Measurements from ENCODE around the gene UBXN10.
A peak's percentile ranks its signal among the peaks of the same experiment; 100 is the strongest.

UBXN10 gene

DNA sequence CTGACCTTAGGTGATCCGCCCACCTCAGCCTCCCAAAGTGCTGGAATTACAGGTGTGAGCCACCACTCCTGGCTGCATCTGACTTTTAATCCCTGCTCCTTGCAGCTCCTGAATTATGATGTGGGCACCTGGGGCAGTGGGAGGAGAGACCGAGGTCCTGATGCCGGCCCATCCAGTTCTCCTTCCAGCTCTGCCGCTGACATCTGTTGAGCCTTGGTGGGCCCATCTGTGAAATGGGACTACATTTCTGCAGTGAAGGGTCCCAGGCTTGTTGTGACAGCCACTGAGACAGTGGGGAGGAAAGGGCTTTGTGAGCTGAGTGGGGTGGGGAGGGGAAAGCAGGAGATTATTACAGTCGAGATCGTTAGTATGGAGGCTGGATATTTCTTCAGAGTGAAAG lies 34.9 kb upstream of the UBXN10 start:
- no peak for DNase-seq
- in situ Hi-C loops (cut with MboI; ENCODE audit: low pct_unique_long_range_greater_than_20kb, low sequenced_read_pairs), result no loop called here

DNA sequence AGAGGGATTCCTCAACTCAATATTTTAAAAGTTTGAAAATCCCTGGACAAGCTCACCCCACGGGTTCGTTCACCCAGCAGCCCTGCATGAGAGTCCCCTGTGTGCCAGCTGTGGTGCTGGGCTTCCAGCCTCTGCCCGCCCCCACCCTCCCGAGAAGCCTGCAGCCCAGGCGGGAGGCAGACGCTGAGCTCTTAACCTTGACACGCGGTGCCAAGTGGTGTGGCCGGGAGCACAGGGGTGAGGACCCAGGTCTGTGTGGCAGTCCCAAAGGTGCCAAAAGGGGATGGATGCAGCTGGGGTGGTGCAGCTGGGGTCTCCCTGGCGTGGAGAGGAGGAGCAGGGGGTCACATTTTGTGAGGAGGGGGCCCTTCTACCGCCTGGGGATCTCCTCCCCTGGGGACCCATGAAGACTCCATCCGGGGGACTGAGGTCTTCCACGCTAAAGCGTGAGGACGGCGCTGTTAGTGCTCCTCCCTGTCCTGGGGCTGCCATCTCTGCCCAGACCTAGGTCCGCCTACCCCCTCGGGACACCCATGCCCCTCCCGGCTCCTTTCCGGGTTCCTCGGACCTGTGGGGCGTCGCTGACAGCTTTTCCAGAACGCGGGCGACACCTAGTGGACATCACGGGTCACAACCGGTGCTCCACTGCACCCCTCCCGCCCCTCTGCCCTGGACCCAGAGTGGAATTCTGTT lies 33.8 kb upstream of the UBXN10 start:
- in situ Hi-C loops (cut with MboI; ENCODE audit: low pct_unique_long_range_greater_than_20kb, low sequenced_read_pairs), result no loop called here

DNA sequence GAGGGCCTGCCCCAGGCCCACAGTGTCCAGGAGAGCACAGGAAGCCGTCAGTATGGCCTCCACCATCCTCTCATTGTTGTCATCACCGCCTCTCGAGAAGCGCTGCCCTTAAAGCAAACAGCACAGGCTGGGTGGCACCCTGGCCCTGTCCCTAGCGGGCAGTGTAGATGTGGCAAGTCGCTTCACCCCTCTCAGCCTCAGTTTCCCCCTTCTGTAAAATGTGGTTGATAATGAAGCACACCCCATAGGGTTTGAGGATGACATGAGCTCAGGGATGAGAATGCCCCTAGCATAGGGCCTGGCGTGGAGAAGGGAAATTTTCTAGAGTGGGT lies 33.3 kb upstream of the UBXN10 start:
- in situ Hi-C loops (cut with MboI; ENCODE audit: low pct_unique_long_range_greater_than_20kb, low sequenced_read_pairs), result no loop called here
- no peak for DNase-seq

More for the DNA sequence above, 33.8 kb upstream of the UBXN10 start:
- peak; percentile 81 for DNase-seq

DNA sequence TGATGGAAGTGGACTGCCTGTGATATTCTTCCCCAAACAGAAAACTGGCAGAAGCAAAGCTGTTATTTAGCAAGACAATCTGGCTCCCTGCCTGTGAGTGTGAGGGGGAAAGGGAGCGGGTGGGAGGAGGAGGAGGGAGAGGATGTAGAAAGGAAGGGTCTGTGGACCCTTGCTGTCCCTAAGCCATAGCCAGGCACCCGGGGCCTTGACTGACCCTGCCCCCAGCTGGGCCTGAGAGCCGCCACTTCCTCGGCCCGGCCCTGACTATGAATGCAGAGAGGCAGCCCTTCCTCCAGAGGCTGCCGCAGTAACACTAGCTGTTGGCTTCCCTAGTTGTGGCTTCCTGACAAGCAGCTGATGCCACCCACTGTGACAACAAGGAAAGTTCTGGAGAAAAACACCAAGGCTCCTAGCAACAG lies 32.9 kb upstream of the UBXN10 start:
- DNase-seq, result peak; percentile 25
- in situ Hi-C loops (cut with MboI; ENCODE audit: low pct_unique_long_range_greater_than_20kb, low sequenced_read_pairs), result no loop called here

DNA sequence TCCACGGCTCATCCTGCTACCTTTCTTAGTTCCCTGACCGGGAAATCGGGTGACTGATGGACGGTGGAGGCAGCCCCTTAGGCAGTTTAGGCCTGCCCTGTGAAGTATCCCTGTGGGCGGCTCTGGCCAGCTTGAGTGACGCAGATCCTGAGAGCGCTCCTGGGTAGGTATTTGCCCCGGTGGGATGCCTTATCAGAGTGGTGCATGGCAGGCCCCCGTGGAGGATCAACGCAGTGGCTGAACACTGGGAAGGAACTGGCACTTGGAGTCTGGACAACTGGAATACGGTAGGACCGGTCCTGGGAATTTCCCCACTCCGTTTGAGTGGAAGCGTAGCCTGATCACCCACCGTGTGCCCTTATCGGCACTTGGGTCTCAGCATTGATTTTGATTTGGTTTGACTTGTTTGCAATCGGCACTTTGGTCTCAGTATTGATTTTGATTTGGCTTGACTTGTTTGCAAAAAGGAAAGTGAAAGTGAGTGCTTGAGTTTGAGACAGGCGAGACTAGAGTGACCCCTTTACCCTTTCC lies 31.5 kb upstream of the UBXN10 start:
- no peak for DNase-seq
- in situ Hi-C loops (cut with MboI; ENCODE audit: low pct_unique_long_range_greater_than_20kb, low sequenced_read_pairs), result no loop called here

DNA sequence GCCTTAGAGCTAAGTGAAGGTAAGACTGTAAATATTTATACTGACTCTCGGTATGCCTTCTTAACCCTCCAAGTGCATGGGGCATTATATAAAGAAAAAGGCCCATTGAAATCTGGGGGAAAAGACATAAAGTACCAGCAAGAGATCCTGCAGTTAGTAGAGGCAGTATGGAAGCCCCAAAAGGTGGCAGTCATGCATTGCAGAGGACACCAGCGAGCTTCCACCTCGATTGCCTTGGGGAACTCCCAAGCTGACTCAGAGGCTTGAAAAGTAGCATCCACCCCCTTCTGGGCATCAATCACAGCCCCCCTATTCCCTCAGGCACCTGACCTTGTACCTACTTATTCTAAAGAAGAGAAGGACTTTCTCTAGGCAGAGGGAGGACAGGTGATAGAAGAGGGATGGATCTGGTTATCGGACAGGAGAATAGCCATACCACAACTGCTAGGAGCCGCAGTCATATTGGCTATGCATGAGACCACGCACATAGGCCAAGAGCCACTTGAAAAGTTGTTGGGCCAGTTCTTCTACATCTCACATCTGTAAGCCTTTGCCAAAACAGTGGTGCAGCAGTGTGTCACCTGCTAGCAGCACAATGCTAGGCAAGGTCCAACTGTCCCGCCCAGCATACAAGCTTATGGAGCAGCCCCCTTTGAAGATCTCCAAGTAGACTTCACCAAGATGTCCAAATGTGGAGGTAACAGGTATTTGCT lies 27.4 kb upstream of the UBXN10 start:
- DNase-seq, result no peak
- in situ Hi-C loops (cut with MboI; ENCODE audit: low pct_unique_long_range_greater_than_20kb, low sequenced_read_pairs), result no loop called here

DNA sequence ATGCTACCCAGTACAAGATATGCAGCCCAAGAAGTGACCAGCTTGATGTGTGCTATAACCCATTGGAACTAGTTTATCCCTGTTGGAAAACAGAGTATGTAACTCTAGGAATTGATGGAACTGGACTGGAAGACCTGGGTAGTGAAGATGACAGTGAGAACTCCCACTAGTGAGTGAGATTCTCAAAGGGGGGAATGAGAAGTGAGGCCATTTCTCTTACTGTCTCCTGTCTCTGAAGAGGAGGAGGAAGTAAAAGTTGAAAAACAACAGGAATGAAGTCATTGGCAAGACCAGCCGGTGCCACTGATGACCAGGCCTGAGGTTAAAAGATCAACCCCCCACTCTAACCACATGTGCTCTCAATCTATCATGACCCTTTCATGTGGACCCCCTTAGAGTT lies 25.9 kb upstream of the UBXN10 start:
- no peak for DNase-seq
- in situ Hi-C loops (cut with MboI; ENCODE audit: low pct_unique_long_range_greater_than_20kb, low sequenced_read_pairs), result no loop called here

DNA sequence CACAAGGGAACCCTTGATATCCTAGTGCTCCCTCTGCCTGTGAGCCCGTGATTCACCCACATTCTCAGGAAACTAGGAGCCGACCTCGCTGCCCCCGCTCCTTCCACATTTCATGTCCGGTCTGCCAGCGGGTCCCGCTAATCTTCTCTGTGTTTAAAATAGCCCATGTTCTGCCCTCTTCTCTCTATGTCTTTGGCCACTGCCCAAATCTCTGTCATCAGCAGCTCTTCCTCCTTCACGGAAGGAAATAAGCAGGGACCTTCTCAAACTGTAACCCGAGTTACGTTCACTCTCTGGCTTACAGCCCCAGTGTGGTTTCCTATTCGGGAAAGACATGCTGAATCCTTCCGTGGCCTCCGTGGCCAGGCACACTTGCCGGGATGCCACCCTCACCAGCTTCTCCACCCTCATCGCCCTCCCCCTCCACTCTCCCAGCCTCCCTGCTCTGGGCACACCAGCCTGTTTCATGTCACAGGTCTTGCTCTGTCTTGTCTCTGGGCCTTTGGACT lies 21.1 kb upstream of the UBXN10 start:
- in situ Hi-C loops (cut with MboI; ENCODE audit: low pct_unique_long_range_greater_than_20kb, low sequenced_read_pairs), result no loop called here
- peak; percentile 34 for DNase-seq

DNA sequence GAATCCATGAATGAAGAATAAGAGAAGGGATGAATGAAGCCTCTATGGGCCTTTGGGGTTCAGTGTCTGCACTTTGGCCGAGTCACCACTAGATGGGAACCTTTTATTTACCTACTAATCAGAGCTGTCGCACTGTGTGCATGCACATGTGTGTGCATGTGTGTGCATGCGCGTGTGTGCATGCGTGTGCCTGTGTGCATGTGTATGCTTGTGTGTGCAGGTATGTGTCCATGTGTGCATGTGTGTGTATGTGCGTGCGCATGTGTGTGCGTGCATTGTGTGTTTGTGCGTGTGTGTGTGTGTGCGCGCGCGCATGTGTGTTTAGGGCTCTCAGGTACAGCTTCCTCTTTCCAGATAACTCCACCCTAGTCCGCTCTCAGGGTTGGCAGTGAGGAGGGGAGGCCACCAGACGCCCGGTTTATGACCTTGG lies 20.4 kb upstream of the UBXN10 start:
- in situ Hi-C loops (cut with MboI; ENCODE audit: low pct_unique_long_range_greater_than_20kb, low sequenced_read_pairs), result no loop called here
- peak; percentile 83 for DNase-seq

DNA sequence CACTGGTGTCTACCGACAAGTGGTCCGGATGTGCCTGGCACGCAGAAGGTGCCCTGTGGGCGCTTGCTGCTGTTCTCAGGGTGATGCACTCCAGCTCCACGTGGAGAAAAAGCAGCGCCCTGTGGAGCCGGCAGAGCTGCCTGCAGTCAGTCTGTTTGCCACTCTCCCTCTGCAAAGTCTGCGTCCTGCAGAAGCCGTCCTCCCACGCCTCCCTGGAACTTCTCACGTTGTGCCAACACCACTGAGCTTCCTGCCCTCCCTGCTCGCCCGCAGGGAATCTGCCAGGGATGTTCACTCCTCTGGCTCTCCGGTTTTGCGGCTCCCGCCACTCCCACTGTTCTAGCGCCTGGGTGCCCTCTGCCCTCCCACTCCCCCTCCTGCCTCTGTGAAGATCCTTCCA lies 19.8 kb upstream of the UBXN10 start:
- in situ Hi-C loops (cut with MboI; ENCODE audit: low pct_unique_long_range_greater_than_20kb, low sequenced_read_pairs), result no loop called here
- DNase-seq, result no peak

DNA sequence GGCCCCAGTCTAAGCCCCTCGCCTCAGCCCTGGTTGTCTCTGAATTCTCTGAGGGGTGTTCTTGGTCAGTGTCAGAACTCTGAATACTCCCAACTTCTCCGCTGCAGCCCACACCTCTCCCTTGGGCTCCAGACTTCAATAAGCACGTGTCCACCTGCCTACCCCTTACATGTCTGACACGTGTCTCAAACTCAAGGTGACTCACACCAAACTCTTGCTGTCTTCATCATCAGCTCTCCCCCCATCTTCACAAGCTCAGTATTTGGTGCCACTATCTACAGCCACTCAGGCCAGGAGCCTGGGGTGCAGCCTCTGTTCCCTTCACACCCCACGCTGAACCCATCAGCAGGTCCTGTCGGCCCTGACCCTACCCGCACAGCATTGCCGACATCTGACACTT lies 18.8 kb upstream of the UBXN10 start:
- DNase-seq, result no peak
- in situ Hi-C loops (cut with MboI; ENCODE audit: low pct_unique_long_range_greater_than_20kb, low sequenced_read_pairs), result no loop called here

DNA sequence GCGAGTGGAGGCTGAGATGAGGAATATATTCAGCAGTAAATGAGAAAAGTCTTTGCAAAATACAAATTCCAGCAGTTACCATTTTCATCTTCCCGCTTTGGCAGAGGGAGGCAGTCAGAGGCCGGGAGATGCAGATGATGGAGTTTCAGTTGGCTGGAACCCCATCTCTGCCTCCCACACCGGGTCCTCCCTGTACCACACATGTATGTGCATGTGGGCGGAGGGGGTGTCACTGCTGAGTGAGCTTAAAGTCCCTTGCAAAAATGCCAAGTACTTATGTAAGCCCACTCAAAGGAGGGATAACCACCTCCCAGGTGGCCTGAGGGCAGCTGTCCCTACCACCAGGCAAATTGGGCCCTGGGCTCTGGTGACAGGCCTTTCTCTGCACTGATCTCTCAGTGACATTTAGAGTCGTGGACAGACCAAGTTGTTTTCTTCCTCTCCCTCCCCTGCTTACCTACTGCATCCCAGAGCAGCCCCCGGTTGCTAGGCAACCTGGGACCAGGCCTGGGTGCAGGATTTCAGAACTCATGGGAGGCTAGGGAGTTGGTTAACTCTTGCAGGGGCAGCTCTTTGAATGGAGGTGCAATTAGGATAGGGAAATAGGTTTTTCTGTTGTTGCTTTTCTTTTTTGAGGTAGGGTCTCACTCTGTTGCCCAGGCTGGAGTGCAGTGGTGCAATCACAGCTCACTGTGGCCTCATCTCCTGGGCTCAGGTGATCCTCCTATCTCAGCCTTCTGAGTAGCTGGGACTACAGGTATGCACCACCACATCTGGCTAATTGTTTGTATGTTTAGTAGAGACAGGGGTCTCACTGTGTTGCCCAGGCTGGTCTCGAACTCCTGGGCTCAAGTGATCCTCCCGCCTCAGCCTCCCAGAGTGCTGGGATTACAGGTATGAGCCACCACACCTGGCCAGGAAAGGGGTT lies 17.1 kb upstream of the UBXN10 start:
- no peak for DNase-seq
- in situ Hi-C loops (cut with MboI; ENCODE audit: low pct_unique_long_range_greater_than_20kb, low sequenced_read_pairs), result no loop called here

DNA sequence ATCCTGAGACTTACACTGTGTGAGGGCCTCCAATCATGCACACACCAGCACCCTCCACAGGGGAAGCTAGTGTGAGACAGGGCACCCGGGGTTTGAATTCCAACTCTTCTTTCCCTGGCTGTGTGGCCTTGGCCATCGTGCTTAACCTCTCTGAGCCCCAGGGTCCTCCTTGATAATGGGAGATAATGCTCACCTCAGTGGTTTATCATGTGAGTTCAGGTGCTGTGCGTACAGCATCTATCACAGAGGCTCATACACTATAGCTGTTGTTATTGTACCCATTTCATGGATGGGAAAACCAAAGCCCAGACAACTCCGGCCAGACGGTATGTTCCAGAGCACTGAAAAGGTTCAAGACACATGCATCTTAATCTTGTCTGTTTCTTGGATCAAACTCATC lies 16.0 kb upstream of the UBXN10 start:
- in situ Hi-C loops (cut with MboI; ENCODE audit: low pct_unique_long_range_greater_than_20kb, low sequenced_read_pairs), result no loop called here
- DNase-seq, result no peak

DNA sequence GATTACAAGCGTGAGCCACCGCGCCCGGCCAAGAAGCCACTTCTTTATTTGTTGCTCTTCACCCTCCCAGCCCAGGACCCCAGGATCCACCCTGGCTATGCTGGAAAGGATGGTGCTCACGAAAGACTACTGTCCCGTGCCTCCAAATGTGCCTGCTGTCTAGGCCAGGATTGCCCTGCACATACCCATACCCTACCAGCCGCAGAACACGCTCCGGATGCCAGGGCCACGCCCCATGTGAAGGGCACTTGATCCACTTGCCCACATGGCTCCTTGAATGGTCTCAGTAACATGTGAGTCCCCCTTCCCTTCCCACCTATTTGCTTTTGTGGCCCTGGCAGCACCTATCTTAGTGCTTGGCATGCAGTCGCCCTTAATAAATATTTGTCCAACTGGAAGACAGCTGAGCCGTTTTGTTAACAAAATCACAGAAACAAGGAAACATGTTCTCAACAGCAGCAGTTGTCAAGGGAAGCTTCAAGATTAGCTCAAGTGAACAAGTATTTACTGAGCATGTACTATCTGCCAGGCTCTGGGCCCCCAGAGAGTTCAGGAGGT lies 13.8 kb upstream of the UBXN10 start:
- no peak for DNase-seq
- in situ Hi-C loops (cut with MboI; ENCODE audit: low pct_unique_long_range_greater_than_20kb, low sequenced_read_pairs), result no loop called here

DNA sequence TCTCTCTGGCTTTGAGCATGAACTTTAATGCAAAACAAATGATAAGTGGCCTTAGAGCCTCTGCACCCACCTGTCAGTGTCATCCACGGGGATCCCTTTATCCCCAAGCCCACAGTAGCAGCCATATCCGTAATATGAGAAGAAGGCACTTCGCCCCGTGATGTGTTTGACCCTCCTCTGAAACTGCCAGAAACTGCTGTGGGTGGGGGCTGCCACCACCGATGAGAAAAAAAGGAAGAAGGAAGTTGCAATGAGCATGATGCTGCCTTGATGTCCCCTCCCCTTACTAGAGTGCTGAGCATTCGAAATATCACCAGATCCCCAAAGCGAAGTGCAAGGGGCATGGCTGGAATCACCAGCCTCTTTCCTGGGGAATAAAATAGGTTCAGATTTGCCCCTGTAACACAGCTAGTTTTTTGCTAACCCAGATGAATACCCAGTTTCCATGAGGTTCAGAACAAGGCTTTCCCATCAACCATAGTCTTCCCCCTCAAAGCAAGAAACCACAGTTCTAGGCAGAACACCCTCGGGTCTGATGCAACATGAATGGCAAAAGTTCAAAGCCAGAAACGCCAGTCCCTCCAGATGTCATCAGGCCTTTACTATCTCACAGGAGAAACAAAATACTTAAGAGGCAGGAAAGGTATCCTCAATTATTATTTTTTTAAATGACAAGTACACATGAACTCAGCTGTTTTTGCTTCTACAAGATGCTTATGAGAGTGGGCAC lies 10.8 kb upstream of the UBXN10 start:
- in situ Hi-C loops (cut with MboI; ENCODE audit: low pct_unique_long_range_greater_than_20kb, low sequenced_read_pairs), result no loop called here
- peak; percentile 28 for DNase-seq

DNA sequence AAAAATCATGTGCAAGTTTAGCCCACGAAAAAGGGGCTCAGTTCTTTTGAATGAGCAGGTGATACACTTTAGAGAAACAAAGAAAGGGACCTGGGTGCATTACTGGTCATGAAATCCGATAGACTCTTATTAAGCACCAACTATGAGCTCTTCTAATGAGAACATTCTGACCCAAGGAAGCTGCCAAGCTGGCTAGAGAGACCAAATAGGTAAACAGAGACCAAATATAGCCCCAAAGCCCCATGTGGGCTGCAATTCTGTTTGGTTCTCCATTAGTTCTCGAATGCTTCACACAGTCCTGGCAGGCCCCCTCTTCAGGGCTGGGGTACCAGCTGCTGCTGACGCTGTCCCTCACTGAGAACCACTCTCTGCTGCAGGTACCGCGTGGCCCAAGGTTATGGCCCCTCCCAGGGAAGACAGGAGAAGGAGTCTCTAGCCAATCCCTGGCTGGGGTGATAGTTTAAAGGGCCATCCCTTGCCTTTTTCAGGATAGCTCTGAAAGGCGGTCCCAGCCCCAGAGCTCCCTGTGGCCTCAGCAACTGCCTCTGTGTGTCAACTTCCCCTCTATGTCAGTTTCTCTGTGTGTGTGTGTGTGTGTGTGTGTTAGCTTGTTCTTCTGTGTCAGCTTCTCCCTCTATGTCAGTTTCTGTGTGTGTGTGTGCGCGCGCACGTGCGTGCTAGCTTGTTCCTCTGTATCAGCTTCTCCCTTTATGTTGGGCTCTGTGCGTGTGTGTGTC lies 7.1 kb upstream of the UBXN10 start:
- in situ Hi-C loops (cut with MboI; ENCODE audit: low pct_unique_long_range_greater_than_20kb, low sequenced_read_pairs), result no loop called here

DNA sequence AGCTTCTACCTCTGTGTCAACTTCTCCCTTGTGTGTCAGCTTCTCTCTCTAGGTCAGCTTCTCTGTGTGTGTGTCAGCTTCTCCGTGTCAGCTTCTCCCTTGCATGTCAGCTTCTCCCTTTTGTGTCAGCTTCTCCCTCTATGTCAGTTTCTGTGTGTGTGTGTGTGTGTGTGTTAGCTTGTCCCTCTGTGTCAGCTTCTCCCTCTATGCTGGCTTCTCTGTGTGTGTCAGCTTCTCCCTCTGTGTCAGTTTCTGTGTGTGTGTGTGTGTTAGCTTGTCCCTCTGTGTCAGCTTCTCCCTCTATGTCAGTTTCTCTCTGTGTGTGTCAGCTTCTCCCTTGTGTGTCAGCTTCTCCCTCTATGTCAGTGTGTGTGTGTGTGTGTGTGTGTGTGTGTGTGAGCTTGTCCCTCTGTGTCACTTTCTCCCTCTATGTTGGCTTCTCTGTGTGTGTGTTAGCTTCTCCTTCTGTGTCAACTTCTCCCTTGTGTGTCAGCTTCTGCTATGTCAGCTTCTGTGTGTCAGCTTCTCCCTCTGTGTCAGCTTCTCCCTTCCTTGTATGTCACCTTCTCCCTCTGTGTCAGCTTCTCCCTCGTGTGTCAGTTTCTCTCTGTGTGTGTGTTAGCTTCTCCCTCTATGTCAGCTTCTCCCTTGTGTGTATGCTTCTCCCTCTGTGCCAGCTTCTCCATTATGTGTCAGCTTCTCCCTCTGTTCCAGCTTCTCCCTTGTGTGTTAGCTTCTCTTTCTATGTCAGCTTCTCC lies 6.3 kb upstream of the UBXN10 start:
- in situ Hi-C loops (cut with MboI; ENCODE audit: low pct_unique_long_range_greater_than_20kb, low sequenced_read_pairs), result no loop called here
- DNase-seq, result no peak

More for the DNA sequence above, 7.1 kb upstream of the UBXN10 start:
- no peak for DNase-seq

All from KBM-7 (cell line).